GM19239 (cell line): ENCODE results near the gene PTPRN2.
"Not testable (repeated sequence)": the region's sequence is repeated elsewhere in the genome, so short reads cannot be mapped to it uniquely, and the experiment has no call there.

Source experiments
- DNase-seq: peaks from one replicate; pipeline ENCODE4 v3.0.0; 2011; ENCODE audit warnings: low spot score; ENCODE audit not compliant: insufficient read length
- FAIRE-seq: peaks from 2 replicates; lab custom pipeline; 2011; peaks lifted over from hg19 to GRCh38; lab: Jason Lieb, UNC

PTPRN2 gene

DNA sequence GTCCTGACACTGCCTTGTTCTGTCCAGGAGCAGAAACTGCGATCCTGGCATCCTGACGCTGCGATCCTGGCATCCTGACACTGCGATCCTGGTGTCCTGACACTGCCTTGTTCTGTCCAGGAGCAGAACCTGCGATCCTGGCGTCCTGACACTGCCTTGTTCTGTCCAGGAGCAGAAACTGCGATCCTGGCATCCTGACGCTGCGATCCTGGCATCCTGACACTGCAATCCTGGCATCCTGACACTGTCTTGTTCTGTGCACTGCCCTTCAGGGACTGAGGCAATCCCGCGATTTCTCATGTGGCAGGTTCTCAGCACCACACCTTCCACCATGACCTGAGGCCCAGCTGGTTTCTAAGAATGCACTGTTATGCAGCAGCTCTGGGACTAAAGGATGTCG lies 541.4 kb downstream of the PTPRN2 start:
- not testable (repeated sequence) for FAIRE-seq, DNase-seq

DNA sequence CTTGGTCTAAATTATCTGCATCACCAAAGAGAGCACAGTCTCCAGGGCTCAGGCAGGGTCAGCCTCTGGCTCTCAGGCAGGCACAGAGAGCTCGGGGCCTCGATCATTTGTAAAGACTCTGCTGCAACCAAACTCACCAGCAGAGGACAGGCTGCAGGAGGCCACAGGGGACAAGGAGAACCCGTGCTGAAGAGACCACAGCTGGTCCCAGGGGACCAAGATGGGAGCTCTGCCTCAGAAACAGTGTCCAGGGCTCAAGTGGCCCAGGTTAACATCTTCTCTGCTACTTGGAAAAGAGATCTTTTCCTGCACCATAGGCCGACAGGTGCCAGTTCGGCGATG lies 543.2 kb downstream of the PTPRN2 start:
- DNase-seq (no peak), FAIRE-seq (no peak)

DNA sequence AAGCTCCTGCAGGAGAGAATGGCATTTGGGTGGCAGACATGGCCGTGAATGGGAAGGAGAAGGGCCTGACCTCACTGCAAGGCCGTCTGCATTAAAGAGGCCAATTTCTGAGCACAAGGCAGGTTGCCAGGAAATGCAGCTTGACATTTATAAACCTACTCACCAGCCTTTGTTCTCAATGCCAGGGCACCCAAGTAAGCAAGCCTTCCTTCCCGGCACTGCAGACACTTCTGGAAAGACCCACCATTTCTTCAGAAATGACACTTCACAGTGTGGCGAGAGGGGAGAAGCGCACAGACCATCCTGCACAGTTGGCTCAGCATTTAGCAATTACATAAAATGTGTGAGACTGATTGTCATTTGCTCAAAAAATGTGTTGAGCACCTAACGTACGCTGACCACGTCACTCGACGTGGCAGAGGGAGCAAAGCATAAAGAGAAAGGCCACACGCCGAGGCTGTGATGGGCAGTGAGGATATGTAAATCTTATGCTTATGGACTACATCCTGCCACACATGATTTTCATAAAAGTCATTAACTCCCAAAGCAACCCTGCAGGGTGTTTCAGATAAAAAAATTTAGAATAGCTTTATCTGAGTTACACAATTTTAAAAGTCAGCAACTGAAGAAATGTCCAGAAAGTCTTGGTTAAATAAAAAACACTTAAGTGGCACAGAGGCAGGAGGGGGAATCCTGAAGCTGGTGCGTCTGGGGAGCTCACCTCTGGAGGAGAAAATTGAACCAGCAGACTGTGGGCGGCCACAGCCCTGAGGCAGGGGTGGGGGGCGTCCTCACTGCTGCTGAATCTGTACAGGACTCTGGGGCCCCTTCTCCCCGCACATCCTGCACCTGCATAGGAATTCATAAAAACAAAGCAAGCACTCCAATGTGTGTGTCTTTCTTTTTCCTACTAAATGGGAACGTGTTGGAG lies 543.8 kb downstream of the PTPRN2 start:
- DNase-seq (no peak), FAIRE-seq (no peak)

DNA sequence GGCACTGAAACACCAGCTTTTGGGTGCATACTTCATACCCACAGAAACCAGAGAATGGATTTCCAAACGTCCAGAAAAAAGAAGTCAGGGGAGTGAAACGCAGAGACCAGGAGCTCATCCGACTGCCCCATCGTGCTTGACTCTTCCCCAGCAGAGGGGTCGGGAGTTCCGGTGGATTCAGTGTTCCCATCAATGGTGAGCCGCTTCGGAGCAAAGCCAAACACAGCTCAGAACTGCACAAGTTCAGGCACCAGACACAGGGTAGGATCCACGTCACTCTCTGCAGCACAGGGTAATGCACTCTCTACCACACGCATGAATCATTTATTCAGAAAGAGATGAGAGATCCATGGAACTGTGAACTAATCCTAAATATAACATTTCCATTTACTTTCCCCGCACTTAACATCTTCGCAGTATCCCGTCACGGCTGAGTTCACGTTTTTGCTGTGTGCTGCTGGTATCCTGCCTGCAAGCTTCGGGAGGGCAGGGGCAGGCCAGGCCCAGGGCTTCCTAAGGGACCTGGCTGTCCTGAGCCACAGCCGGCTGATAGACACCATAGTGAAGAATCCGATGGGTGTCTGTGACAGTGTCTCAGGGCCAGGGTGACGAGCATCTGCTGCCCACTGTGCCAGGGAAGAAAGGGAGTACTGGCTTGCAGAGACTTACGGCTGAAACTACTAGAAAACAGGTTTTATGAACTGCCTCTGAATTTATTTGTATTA lies 545.3 kb downstream of the PTPRN2 start:
- no peak for FAIRE-seq
- DNase-seq: no peak

DNA sequence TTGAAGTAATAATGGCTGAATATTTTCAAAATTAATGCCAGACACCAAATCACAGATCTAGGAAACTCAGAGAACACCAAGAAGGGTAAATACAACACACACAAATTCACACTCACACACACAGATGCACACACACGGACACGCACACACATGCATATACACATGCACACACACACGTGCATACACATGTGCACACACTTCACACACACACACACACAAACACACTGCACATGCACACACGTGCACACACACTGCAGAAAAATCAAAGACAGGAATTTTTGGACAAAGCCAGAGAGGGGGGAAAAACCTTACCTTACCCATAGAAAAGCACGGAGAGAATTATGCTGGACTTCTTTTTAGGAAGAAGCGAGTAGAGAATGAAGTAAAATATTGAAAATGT lies 547.4 kb downstream of the PTPRN2 start:
- DNase-seq (no peak), FAIRE-seq (no peak)

DNA sequence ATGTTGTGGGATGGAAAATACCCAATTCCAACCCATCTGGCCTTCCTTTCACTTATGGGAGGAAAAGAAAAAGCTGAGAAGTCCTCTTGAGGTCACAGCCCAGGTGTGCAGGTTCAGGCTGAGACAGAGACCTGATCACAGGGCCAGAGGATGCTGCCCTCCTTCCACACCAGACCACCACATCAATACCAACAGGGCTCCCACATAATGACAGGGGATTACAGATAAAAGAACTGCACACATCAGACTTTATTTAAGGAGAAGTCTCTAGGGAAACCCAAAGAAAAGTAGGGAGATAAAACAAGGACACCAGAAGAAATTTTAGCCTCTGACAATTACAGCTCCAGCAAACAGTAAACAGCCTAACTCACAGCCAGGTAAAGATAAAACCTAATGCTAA lies 548.4 kb downstream of the PTPRN2 start:
- DNase-seq: no peak
- FAIRE-seq: no peak

DNA sequence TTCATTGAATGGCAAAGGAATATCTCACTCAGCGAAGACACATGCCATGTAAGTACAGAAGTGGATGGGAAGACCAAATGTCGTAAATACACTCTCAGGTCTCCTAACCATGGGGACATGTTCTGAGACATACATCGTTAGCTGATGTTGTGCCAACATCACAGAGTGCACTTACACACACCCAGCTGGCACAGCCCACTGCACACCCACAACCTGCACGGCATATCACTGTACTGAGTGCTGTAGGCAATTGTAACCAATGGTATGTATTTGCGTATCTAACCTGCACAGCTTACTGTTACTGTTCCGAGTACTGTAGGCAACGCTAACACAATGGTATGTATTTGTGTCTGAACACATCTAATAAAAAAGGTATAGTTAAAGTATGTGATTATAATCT lies 550.4 kb downstream of the PTPRN2 start:
- DNase-seq: no peak
- FAIRE-seq: no peak

DNA sequence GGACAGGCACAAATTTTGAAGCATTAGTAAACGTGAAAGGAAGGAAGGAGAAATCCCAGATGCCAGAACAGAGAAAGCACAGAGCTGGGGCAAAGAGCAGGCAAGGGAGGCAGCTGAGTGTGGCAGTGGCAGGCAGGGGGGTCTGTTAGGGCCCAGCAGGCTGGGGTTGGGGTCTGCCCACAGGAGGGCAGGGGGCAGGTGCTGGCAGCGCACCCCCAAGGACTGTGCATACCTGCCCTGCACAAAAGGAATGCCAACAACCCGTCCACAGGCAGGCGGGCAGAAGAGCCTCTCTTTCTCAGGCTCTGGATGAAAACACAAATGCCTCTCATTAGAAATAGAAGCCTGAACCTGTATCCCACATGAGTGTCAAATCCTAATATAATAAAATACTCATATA lies 552.3 kb downstream of the PTPRN2 start:
- FAIRE-seq (no peak), DNase-seq (no peak)

DNA sequence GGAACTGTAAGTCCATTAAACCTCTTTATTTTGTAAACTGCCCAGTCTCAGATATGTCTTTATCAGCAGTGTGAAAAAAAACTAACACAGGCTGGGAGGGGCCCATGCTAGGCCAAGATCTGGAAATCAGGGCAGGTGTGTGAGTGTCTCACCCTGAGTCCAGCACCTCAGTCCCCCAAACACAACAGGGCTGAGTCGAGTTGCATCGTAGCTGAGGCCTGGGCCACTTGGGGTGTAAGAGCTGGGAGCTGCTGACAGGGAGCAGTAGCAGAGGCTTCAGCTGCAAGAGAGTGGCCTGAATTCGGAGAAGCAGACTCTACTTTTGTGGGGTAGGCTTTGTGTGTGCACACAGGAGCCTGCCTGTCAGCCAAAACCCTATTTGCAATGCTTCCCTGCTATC lies 553.1 kb downstream of the PTPRN2 start:
- FAIRE-seq (no peak), DNase-seq (no peak)

DNA sequence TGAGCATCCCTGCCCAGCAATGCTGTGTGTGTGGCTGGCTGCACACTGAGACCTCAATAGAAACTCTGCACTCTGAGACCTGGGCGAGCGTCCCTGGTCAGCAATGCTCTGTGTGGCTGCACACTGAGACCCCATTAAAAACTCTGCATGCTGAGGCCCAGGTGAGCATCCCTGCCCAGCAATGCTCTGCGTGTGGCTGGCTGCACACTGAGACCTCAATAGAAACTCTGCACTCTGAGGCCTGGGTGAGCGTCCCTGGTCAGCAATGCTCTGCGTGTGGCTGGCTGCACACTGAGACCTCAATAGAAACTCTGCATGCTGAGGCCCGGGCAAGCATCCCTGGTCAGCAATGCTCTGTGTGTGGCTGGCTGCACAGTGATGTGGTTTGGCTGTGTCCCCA lies 553.7 kb downstream of the PTPRN2 start:
- not testable (repeated sequence) for DNase-seq, FAIRE-seq

DNA sequence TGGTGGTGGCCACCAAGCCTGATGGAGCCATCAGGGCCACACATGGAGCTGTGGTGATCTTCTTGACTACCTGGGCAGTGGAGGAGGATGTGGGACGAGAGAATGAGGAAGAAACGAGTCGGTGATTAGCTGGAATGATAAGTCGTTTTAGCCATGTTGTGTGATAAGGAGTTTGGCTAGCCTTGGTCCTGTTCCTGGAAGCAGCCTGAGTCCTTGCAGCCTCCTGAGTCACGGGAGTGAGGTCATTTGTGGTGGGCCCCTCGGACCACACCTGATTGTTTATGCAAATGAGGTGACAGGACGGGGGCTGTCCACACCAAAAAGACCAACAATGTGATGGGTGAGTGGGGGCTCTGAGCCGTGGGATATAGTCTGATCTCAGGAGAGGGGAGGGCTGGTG lies 554.4 kb downstream of the PTPRN2 start:
- FAIRE-seq (no peak), DNase-seq (no peak)

DNA sequence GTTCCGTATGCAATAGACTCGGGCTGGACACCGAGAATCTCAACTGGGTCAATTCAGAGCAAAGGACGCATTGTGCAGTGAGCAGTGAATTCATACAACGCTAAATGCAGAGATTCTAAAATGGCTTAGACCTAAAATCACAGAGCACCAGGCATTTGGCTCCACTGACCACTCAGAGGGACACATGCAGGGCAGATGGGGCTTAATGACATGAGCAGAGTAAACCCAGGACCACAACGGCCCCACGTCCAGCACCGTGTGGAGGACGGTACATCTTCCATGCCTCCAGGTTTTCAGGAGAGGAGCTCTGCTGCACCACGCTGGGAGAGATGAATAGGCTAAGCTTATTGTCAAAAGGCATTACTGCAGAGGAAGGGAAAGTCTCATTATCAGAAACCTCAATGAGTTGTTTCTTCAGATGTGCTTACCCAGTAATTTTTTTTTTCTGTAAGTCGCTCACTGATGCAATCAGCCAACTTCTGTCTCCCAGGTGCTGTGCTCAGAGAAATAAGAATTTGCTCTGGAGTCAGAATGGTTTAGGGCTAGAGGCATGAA lies 555.0 kb downstream of the PTPRN2 start:
- DNase-seq (no peak), FAIRE-seq (no peak)

DNA sequence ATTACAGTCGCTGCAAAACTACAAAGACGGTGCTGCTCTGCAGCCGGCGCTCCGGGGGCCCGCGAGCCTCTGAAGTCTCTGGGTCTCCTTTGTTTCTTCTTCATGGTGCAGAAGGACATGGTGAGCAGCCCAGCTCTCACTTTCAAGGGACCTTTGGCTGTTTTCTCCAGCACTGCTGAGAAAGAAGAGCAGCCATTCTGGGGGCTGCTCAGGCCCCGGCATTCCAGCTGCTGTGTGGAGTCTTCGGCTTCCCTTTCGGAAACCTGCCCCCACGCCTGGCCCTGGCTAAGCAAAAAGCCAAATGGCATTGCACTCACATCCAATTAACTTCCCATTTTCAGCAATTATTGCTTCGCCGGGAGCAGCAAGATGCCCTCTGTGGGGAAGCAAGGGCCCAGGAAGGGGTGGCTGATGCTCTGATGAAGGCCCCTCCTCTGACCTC lies 555.7 kb downstream of the PTPRN2 start:
- no peak for DNase-seq

DNA sequence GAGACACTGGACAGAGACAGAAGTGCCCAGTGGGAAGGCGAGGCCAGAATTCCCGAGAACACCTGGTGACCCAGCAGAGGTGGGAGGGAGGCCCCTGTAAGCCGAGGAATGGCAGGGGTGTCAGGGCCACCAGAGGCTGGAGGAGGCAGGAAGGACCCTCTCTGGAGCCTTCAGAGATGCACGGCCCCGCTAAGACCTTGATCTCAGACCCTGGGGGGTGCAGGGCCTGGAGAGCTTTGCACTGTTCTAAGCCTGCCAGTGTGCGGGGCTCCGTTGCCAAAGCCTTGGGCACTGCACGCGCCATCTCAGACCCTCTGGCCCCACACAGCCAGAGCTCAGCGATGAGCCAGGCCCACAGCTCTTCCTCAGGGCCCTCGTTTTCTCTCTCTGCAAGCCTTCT lies 557.1 kb downstream of the PTPRN2 start:
- FAIRE-seq: no peak
- no peak for DNase-seq

More for the DNA sequence above, 555.7 kb downstream of the PTPRN2 start:
- no peak for FAIRE-seq

DNA sequence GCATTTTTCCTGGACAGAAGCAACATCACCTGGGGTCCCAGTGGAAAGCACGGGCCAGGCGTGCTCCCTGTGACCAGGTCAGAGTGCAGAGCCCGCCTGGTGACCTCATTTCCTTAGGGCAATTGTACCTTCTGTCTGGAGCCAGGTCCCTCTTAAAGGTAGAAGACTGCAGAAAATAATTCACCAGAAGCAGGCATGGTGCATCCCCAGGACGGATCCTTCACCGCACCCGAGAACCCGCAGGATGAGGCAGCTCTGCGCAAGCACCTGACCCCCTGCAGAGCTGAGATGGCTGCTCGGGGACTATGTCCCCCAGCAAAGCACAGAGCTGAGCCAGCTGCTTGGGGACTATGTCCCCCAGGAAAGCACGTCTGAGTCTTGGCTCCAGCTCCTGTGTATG lies 557.6 kb downstream of the PTPRN2 start:
- FAIRE-seq: no peak

DNA sequence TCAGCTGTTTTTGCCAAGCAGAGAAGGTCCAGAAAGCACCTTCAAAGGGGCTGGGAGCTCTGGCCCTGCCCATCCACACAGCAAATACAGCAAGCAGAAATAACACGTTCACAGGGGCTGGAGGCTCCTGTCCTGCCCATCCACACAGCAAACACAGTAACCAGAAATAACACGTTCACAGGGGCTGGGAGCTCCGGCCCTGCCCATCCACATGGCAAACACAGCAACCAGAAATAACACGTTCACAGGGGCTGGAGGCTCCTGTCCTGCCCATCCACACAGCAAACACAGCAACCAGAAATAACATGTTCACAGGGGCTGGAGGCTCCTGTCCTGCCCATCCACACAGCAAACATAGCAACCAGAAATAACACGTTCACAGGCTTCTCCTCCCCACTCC lies 558.1 kb downstream of the PTPRN2 start:
- DNase-seq (no peak), FAIRE-seq (no peak)

More for the DNA sequence above, 557.6 kb downstream of the PTPRN2 start:
- DNase-seq: no peak

DNA sequence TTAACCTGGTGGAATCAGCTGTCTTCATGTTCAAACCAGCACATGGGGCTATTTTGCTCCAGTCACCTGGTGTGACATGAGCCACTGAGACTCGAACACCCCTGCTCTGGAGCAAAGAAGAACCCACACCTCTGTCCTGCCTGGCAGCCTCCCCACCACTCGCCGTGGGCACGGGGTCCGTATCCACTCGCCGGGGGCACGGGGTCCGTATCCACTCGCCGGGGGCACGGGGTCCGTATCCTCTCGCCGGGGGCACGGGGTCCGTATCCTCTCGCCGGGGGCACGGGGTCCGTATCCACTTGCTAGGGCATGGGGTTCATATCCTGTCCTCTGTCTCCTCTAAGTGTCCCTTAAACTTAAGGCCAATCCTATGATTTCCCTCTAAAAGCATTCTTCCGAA lies 558.7 kb downstream of the PTPRN2 start:
- FAIRE-seq (no peak), DNase-seq (no peak)

DNA sequence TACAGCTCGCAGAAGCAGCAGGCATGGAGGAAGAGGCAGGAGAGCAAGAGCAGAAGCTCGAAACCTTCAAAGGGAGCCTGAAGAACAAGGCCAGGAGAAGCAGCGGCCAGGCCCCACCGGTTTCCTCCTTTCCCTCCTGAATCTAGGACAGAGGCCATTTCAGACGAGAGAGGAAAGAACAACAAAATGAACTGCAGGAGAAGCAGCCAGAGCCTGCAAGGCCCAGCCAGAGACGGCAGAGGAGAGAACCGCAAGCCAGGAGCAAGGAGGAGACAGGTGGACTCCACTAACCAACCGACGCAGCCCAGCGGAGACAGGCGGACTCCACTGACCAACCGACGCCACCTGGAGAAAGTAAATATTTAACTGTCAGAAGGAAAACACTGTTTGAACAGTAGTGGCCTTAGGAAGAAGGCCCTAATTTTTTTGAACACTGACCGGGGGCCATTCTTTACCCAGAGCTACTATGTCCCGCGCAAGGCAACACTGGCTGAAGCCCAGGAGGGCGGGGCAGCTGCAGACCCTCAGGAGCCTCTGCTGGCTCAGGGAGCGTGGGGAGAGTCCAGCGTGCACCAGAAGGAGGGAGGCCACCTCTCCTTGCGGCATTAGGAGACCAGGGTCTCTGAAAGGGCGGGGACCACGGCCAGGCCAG lies 559.2 kb downstream of the PTPRN2 start:
- FAIRE-seq (no peak), DNase-seq (no peak)

DNA sequence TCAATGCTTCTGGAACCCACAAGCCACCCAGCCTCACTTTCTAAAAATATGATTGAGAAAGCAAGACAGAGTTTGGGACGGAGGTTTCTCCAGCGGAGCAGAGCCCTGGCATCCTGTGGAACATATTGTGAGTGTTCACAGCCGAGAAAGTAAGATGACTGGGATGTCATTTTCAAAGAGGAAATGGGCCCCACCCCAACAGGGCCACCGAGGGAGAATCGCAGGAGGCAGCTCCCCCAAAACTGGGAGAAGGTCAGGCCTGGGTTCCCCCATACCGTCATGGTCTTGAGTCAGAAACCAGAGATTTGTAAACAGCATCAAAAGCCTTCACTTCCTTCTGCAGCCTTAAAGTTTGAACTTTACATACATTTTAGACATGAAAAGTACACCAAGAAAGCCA lies 560.0 kb downstream of the PTPRN2 start:
- DNase-seq (no peak), FAIRE-seq (no peak)

DNA sequence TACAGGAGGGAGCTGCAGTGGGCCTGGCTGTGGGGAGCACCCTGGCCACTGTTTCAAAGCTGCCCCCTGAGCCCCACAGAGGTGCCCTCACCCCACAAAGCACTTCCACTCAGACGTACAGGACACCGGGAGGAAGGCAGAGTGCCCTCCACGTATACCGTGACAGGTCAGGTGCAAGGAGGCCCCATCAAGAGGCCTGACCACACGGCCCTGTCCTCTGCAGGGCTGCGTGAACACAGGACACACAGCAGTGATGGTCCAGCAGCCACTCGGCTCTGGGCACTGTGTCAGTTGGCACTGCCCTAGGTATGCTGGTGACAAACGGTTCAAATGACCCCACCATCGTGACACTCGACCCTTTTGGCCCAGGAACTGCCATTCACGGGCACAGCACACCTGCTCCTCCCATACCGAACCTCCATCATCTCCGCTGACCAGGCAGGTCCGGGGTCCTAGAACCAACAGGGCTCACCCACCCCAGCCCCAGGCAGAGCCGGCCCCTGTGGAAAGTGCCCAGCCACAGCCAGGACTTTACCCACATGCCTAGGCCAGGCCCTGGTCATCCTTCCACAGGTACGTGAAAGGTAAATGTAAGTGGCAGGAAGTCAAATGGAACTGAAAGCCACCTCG lies 560.9 kb downstream of the PTPRN2 start:
- FAIRE-seq: no peak

More for the DNA sequence above, 560.9 kb downstream of the PTPRN2 start:
- no peak for DNase-seq
